ENCODE data around the gene UBE4B.

The UBE4B gene

GRCh38 chr1:10056599-10056987 is 23.8 kb downstream of the UBE4B start:
- H3K36me3 ChIP-seq (ENCODE audit: insufficient read depth, low read length) = peaks cover 16% of the 10 kb centered on the region; the same call in 1 of the 2 replicates
- ATAC-seq (ENCODE audit: insufficient read depth, low read depth) (no peak; the same call in 2 of the 3 replicates), DNase-seq (no peak)
- H3K4me3 ChIP-seq (ENCODE audit: low read depth in 1 of 2, low read length in 2 of 2) = no peak overlapping the region
- no peak overlapping the region for H3K9ac ChIP-seq (ENCODE audit: low read depth, low read length)
- no peak overlapping the region for H3K27ac ChIP-seq (ENCODE audit: low read length)
- H3K9me3 ChIP-seq (ENCODE audit: insufficient read depth, low read length, severe bottlenecking) = no peaks in the 10 kb centered on the region
- peaks cover 78% of the 10 kb centered on the region for H3K79me2 ChIP-seq (ENCODE audit: insufficient read depth, low read length)
- no peak overlapping the region for H2AFZ ChIP-seq (ENCODE audit: low read depth, low read length)
- no peak for TF ChIP-seq EZH2 (IDR thresholded peaks at IDR 0.05; ENCODE audit: borderline replicate concordance, low read depth, low read length, severe bottlenecking)
- H3K4me1 ChIP-seq (ENCODE audit: insufficient read depth, low read length) = no peaks in the 10 kb centered on the region
- H3K27me3 ChIP-seq (ENCODE audit: insufficient read depth, low read length, poor library complexity) = no peaks in the 10 kb centered on the region
- H3K4me2 ChIP-seq (ENCODE audit: insufficient read depth, low read length) = no peak overlapping the region
- peaks cover 20% of the 10 kb centered on the region for H4K20me1 ChIP-seq (ENCODE audit: insufficient read depth, low read length)

- Histone ChIP-seq H3K27ac (ENCODE audit: low read length) (no peak overlapping the region), H3K9ac (ENCODE audit: low read depth, low read length) (no peak overlapping the region), H3K9me3 (ENCODE audit: insufficient read depth, low read length, severe bottlenecking) (no peaks in the 10 kb centered on the region), H4K20me1 (ENCODE audit: insufficient read depth, low read length) (peaks cover 18% of the 10 kb centered on the region), H3K36me3 (ENCODE audit: insufficient read depth, low read length) (peaks cover 16% of the 10 kb centered on the region; the same call in 1 of the 2 replicates), H3K4me2 (ENCODE audit: insufficient read depth, low read length) (no peak overlapping the region), H2AFZ (ENCODE audit: low read depth, low read length) (no peak overlapping the region), H3K4me1 (ENCODE audit: insufficient read depth, low read length) (no peaks in the 10 kb centered on the region), H3K27me3 (ENCODE audit: insufficient read depth, low read length, poor library complexity) (no peaks in the 10 kb centered on the region), H3K4me3 (ENCODE audit: low read depth in 1 of 2, low read length in 2 of 2) (no peak overlapping the region), H3K79me2 (ENCODE audit: insufficient read depth, low read length) (peaks cover 77% of the 10 kb centered on the region)
- TF ChIP-seq EZH2 (IDR thresholded peaks at IDR 0.05; ENCODE audit: borderline replicate concordance, low read depth, low read length, severe bottlenecking) (no peak), CTCF (IDR thresholded peaks at IDR 0.05; ENCODE audit: borderline replicate concordance, extremely low read depth, low read length, poor library complexity, severe bottlenecking) (no peak)
- ATAC-seq (ENCODE audit: insufficient read depth, low read depth) (no peak; the same call in 2 of the 3 replicates), DNase-seq (no peak)
Observed at GRCh38 chr1:10057343-10057742, 24.6 kb downstream of the UBE4B start.

- H2AFZ ChIP-seq (ENCODE audit: low read depth, low read length) = no peak overlapping the region
- ATAC-seq (ENCODE audit: insufficient read depth, low read depth) (no peak), DNase-seq (no peak)
- no peaks in the 10 kb centered on the region for H3K27me3 ChIP-seq (ENCODE audit: insufficient read depth, low read length, poor library complexity)
- TF ChIP-seq EZH2 (IDR thresholded peaks at IDR 0.05; ENCODE audit: borderline replicate concordance, low read depth, low read length, severe bottlenecking) (no peak), CTCF (IDR thresholded peaks at IDR 0.05; ENCODE audit: borderline replicate concordance, extremely low read depth, low read length, poor library complexity, severe bottlenecking) (no peak)
- no peaks in the 10 kb centered on the region for H3K4me1 ChIP-seq (ENCODE audit: insufficient read depth, low read length)
- no peak overlapping the region for H3K27ac ChIP-seq (ENCODE audit: low read length)
- no peak overlapping the region for H3K4me3 ChIP-seq (ENCODE audit: low read depth in 1 of 2, low read length in 2 of 2)
- peaks cover 72% of the 10 kb centered on the region for H3K79me2 ChIP-seq (ENCODE audit: insufficient read depth, low read length)
- H3K4me2 ChIP-seq (ENCODE audit: insufficient read depth, low read length) = no peak overlapping the region
- H3K9me3 ChIP-seq (ENCODE audit: insufficient read depth, low read length, severe bottlenecking) = no peaks in the 10 kb centered on the region
- H4K20me1 ChIP-seq (ENCODE audit: insufficient read depth, low read length) = peaks cover 14% of the 10 kb centered on the region
- no peak overlapping the region for H3K9ac ChIP-seq (ENCODE audit: low read depth, low read length)
- peaks cover 16% of the 10 kb centered on the region; the same call in 1 of the 2 replicates for H3K36me3 ChIP-seq (ENCODE audit: insufficient read depth, low read length)
Observed at GRCh38 chr1:10057796-10058195, 25.0 kb downstream of the UBE4B start.

- H3K79me2 ChIP-seq (ENCODE audit: insufficient read depth, low read length) = peaks cover 73% of the 10 kb centered on the region
- H3K4me2 ChIP-seq (ENCODE audit: insufficient read depth, low read length) = no peak overlapping the region
- DNase-seq (no peak), ATAC-seq (ENCODE audit: insufficient read depth, low read depth) (no peak)
- no peak overlapping the region for H3K9ac ChIP-seq (ENCODE audit: low read depth, low read length)
- H3K27ac ChIP-seq (ENCODE audit: low read length) = no peak overlapping the region
- no peaks in the 10 kb centered on the region for H3K9me3 ChIP-seq (ENCODE audit: insufficient read depth, low read length, severe bottlenecking)
- no peaks in the 10 kb centered on the region for H3K4me1 ChIP-seq (ENCODE audit: insufficient read depth, low read length)
- H3K36me3 ChIP-seq (ENCODE audit: insufficient read depth, low read length) = peaks cover 16% of the 10 kb centered on the region; the same call in 1 of the 2 replicates
- H4K20me1 ChIP-seq (ENCODE audit: insufficient read depth, low read length) = peaks cover 14% of the 10 kb centered on the region
- no peak for TF ChIP-seq EZH2 (IDR thresholded peaks at IDR 0.05; ENCODE audit: borderline replicate concordance, low read depth, low read length, severe bottlenecking)
- no peak for TF ChIP-seq CTCF (IDR thresholded peaks at IDR 0.05; ENCODE audit: borderline replicate concordance, extremely low read depth, low read length, poor library complexity, severe bottlenecking)
- no peak overlapping the region for H2AFZ ChIP-seq (ENCODE audit: low read depth, low read length)
- H3K4me3 ChIP-seq (ENCODE audit: low read depth in 1 of 2, low read length in 2 of 2) = no peak overlapping the region
- no peaks in the 10 kb centered on the region for H3K27me3 ChIP-seq (ENCODE audit: insufficient read depth, low read length, poor library complexity)
Observed at GRCh38 chr1:10059342-10059718, 26.6 kb downstream of the UBE4B start.

Measured in DND-41 (cell line).